Astrocyte of the spinal cord (primary cell): ENCODE measurements around the gene TAS2R42.

Experiments
- DNase-seq: peaks from one replicate; pipeline ENCODE4 v3.0.0; 2011; ENCODE audit warnings: low read depth, low spot score
- H3K4me3 ChIP-seq: 2 replicates; pipeline ENCODE4 v1.5.1; 2011; ENCODE audit warnings: low read depth, mild to moderate bottlenecking, low read length, moderate library complexity
- in situ Hi-C: cut with HindIII; loops from 2 replicates; pipeline ENCODE4 v1.10.0; 2017; ENCODE audit warnings: low sequenced_read_pairs
- TF ChIP-seq, protein P1 (sequence below): IDR thresholded peaks from 2 replicates; pipeline ENCODE4 v1.5.1; 2012; ENCODE audit warnings: low read depth, mild to moderate bottlenecking, low read length, inconsistent platforms

TAS2R42 gene

GRCh38 chr12:11154400-11154925 is 32.3 kb downstream of the TAS2R42 start:
- in situ Hi-C loops = no loop called here
- H3K4me3 ChIP-seq = no peak overlapping the region
- no peak for DNase-seq
- TF ChIP-seq, protein P1, sequence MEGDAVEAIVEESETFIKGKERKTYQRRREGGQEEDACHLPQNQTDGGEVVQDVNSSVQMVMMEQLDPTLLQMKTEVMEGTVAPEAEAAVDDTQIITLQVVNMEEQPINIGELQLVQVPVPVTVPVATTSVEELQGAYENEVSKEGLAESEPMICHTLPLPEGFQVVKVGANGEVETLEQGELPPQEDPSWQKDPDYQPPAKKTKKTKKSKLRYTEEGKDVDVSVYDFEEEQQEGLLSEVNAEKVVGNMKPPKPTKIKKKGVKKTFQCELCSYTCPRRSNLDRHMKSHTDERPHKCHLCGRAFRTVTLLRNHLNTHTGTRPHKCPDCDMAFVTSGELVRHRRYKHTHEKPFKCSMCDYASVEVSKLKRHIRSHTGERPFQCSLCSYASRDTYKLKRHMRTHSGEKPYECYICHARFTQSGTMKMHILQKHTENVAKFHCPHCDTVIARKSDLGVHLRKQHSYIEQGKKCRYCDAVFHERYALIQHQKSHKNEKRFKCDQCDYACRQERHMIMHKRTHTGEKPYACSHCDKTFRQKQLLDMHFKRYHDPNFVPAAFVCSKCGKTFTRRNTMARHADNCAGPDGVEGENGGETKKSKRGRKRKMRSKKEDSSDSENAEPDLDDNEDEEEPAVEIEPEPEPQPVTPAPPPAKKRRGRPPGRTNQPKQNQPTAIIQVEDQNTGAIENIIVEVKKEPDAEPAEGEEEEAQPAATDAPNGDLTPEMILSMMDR = no peak

GRCh38 chr12:11152725-11153124 is 34.0 kb downstream of the TAS2R42 start:
- TF ChIP-seq, protein P1 = no peak
- no peak overlapping the region for H3K4me3 ChIP-seq
- in situ Hi-C loops = no loop called here
- DNase-seq = no peak

- DNase-seq = no peak
- in situ Hi-C loops = no loop called here
- no peak overlapping the region for H3K4me3 ChIP-seq
- TF ChIP-seq, protein P1 = no peak
Measured at GRCh38 chr12:11150832-11151231, 35.9 kb downstream of the TAS2R42 start.

GRCh38 chr12:11147420-11147819 is 39.3 kb downstream of the TAS2R42 start:
- TF ChIP-seq, protein P1 = no peak
- in situ Hi-C loops = no loop called here
- no peak overlapping the region for H3K4me3 ChIP-seq
- DNase-seq = no peak

- no peak for DNase-seq
- TF ChIP-seq, protein P1 = no peak
- in situ Hi-C loops = no loop called here
- no peak overlapping the region for H3K4me3 ChIP-seq
Measured at GRCh38 chr12:11144297-11144696, 42.4 kb downstream of the TAS2R42 start.

- DNase-seq = no peak
- TF ChIP-seq, protein P1 = no peak
Measured at GRCh38 chr12:11143352-11143751, 43.4 kb downstream of the TAS2R42 start.

GRCh38 chr12:11136075-11136474 is 50.7 kb downstream of the TAS2R42 start:
- TF ChIP-seq, protein P1 = no peak
- H3K4me3 ChIP-seq = no peak overlapping the region
- DNase-seq = no peak
- in situ Hi-C loops = no loop called here

More at GRCh38 chr12:11143352-11143751, 43.4 kb downstream of the TAS2R42 start:
- no peak overlapping the region for H3K4me3 ChIP-seq
- in situ Hi-C loops = no loop called here
